MM.1S (cell line): ENCODE data around the gene C14orf132.
"Not testable (repeated sequence)": the region's sequence is repeated elsewhere in the genome, so short reads cannot be mapped to it uniquely, and the experiment has no call there.

Source experiments
- DNase-seq: peaks from one replicate; pipeline ENCODE4 v3.0.0-alpha.2; 2015
- H2AFZ ChIP-seq: fragments of 300-600 bp; sonication (generic); 2 replicates; pipeline ENCODE4 v1.6.0; 2016; ENCODE audit warnings: antibody characterized with exemption, low read length
- H3F3A ChIP-seq: fragments of 300-600 bp; sonication (generic); 2 replicates; pipeline ENCODE4 v1.6.1; 2016; ENCODE audit warnings: mild to moderate bottlenecking, antibody characterized with exemption, low read length, moderate library complexity, mixed read lengths; ENCODE audit not compliant: insufficient read depth
- H3K27ac ChIP-seq: fragments of 300-600 bp; sonication (generic); 2 replicates; pipeline ENCODE4 v1.5.1; 2016; ENCODE audit warnings: mild to moderate bottlenecking, low read length
- H3K27me3 ChIP-seq: fragments of 300-600 bp; sonication (generic); replicated peaks from 2 replicates; pipeline ENCODE4 v1.6.0; 2016; ENCODE audit warnings: low read length; ENCODE audit not compliant: insufficient read depth
- H3K36me3 ChIP-seq: fragments of 300-600 bp; sonication (generic); replicated peaks from 2 replicates; pipeline ENCODE4 v1.6.1; 2016; ENCODE audit warnings: mild to moderate bottlenecking, low read length, mixed read lengths; ENCODE audit not compliant: insufficient read depth
- H3K4me1 ChIP-seq: fragments of 300-600 bp; sonication (generic); 2 replicates; pipeline ENCODE4 v1.6.1; 2016; ENCODE audit warnings: low read length, mixed read lengths
- H3K4me2 ChIP-seq: fragments of 300-600 bp; sonication (generic); 2 replicates; pipeline ENCODE4 v1.6.0; 2016; ENCODE audit warnings: low read depth, low read length
- H3K4me3 ChIP-seq: fragments of 300-600 bp; sonication (generic); 2 replicates; pipeline ENCODE4 v1.5.1; 2016; ENCODE audit warnings: low read length, mixed read lengths
- H3K79me2 ChIP-seq: fragments of 300-600 bp; sonication (generic); 2 replicates; pipeline ENCODE4 v1.6.1; 2016; ENCODE audit warnings: mixed run types, low read length, mixed read lengths
- H3K9ac ChIP-seq: fragments of 300-600 bp; sonication (generic); 2 replicates; pipeline ENCODE4 v1.6.1; 2016; ENCODE audit warnings: low read length, mixed read lengths
- H3K9me2 ChIP-seq: fragments of 300-600 bp; sonication (generic); replicated peaks from 2 replicates; pipeline ENCODE4 v1.6.1; 2016; ENCODE audit warnings: mild to moderate bottlenecking, low read length, mixed read lengths; ENCODE audit not compliant: insufficient read depth
- H3K9me3 ChIP-seq: fragments of 300-600 bp; sonication (generic); replicated peaks from 2 replicates; pipeline ENCODE4 v1.6.1; 2016; ENCODE audit warnings: mild to moderate bottlenecking, low read length, mixed read lengths; ENCODE audit not compliant: insufficient read depth
- H4K20me1 ChIP-seq: fragments of 300-600 bp; sonication (generic); 2 replicates; pipeline ENCODE4 v1.6.1; 2016; ENCODE audit warnings: mild to moderate bottlenecking, low read length, moderate library complexity, mixed read lengths; ENCODE audit not compliant: insufficient read depth
- EZH2 ChIP-seq: fragments of 300-600 bp; sonication (generic); optimal IDR thresholded peaks from 2 replicates; pipeline ENCODE3; 2017; ENCODE audit warnings: low read depth, mild to moderate bottlenecking, antibody characterized with exemption, low read length, mixed read lengths
- EZH2phosphoT487 ChIP-seq: fragments of 300-600 bp; sonication (generic); IDR thresholded peaks from 2 replicates; pipeline ENCODE4 v1.6.1; 2018; ENCODE audit warnings: antibody characterized with exemption, low read length
- TF ChIP-seq, protein P1 (sequence below): fragments of 300-600 bp; sonication (generic); IDR thresholded peaks from 2 replicates; pipeline ENCODE4 v1.5.1; 2016; ENCODE audit warnings: antibody characterized with exemption, low read length, mixed read lengths

The C14orf132 gene

DNA sequence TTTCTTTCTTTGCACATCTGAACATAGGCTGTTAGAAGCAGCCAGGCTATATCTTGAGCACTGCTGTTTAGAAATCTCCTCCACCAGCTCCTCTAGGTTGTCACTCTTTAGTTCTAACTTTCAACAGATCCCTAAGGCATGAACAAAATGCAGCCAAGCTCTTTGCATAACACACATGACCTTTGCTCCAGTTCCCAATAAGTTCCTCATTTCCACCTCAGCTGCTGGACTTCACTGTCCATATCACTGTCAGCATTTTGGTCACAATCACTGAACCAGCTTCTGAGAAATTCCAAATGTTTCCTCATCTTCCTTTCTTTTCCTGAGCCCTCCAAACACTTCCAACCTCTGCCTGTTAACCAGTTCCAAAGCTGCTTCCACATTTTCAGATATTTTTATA is 27.6 kb upstream of the C14orf132 start:
- Histone ChIP-seq H3K4me1 (no peaks in the 10 kb centered on the region), H3K27me3 (no peaks in the 10 kb centered on the region), H3F3A (no peaks in the 10 kb centered on the region), H2AFZ (no peak overlapping the region), H3K79me2 (no peaks in the 10 kb centered on the region), H3K9ac (no peak overlapping the region), H3K9me2 (no peaks in the 10 kb centered on the region), H3K9me3 (no peaks in the 10 kb centered on the region), H3K4me3 (no peak overlapping the region), H4K20me1 (no peaks in the 10 kb centered on the region), H3K27ac (no peak overlapping the region), H3K36me3 (no peaks in the 10 kb centered on the region), H3K4me2 (no peak overlapping the region)
- DNase-seq: no peak
- TF ChIP-seq, protein P1, sequence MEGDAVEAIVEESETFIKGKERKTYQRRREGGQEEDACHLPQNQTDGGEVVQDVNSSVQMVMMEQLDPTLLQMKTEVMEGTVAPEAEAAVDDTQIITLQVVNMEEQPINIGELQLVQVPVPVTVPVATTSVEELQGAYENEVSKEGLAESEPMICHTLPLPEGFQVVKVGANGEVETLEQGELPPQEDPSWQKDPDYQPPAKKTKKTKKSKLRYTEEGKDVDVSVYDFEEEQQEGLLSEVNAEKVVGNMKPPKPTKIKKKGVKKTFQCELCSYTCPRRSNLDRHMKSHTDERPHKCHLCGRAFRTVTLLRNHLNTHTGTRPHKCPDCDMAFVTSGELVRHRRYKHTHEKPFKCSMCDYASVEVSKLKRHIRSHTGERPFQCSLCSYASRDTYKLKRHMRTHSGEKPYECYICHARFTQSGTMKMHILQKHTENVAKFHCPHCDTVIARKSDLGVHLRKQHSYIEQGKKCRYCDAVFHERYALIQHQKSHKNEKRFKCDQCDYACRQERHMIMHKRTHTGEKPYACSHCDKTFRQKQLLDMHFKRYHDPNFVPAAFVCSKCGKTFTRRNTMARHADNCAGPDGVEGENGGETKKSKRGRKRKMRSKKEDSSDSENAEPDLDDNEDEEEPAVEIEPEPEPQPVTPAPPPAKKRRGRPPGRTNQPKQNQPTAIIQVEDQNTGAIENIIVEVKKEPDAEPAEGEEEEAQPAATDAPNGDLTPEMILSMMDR: no peak
- no peak for TF ChIP-seq EZH2
- TF ChIP-seq EZH2phosphoT487: no peak

DNA sequence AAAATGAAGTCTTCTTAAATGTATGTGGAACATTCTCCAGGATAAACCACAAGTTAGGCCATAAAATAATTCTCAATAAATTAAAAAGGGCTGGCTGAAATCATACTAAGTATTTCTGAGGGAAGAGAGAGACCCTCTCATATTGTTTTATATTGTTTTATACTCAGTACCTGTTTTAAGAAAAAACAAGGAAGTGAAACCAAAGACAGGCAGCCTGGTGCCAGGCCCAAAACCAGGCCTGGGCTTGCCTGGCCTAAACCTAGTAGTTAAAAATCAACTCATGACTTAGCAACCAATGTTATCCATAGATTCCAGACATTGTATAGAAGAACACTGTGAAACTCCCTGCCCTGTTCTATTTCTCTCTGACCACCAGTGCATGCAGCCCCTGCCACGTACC is 26.4 kb upstream of the C14orf132 start:
- H3K9ac ChIP-seq, H3K36me3 ChIP-seq, H3K9me3 ChIP-seq, H2AFZ ChIP-seq, H3K4me1 ChIP-seq, DNase-seq, H4K20me1 ChIP-seq, H3K4me2 ChIP-seq, H3K27me3 ChIP-seq, H3K9me2 ChIP-seq, H3K4me3 ChIP-seq, H3F3A ChIP-seq, H3K27ac ChIP-seq, H3K79me2 ChIP-seq: not testable (repeated sequence)

DNA sequence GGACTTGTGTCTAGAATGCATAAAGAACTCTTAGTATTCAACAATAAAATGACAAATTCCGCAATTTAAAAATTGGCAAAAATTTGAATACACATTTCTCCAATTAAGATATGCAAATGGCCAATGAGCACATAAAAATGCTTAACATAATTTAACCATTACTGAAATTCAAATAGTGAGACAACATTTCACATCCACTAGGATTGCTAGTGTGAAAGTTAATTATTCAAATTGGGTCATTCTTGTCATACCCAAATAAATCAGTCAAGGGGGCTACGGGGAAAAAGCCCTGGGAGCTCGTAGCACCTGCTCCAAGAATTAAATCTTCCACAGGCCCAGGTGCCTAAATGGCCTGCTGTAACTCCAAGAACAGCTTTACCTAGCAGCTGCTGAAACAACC is 25.0 kb upstream of the C14orf132 start:
- DNase-seq: no peak
- no peak overlapping the region for H3K4me2 ChIP-seq
- no peaks in the 10 kb centered on the region for H3K4me1 ChIP-seq
- H3K4me3 ChIP-seq: no peak overlapping the region
- TF ChIP-seq EZH2phosphoT487 (no peak), EZH2 (no peak)
- TF ChIP-seq, protein P1: no peak
- H2AFZ ChIP-seq: no peak overlapping the region
- no peaks in the 10 kb centered on the region for H4K20me1 ChIP-seq
- no peak overlapping the region for H3K9ac ChIP-seq
- no peak overlapping the region for H3K27ac ChIP-seq
- no peaks in the 10 kb centered on the region for H3K9me3 ChIP-seq
- no peaks in the 10 kb centered on the region for H3K79me2 ChIP-seq
- no peaks in the 10 kb centered on the region for H3K36me3 ChIP-seq
- no peaks in the 10 kb centered on the region for H3F3A ChIP-seq
- H3K9me2 ChIP-seq: no peaks in the 10 kb centered on the region
- no peaks in the 10 kb centered on the region for H3K27me3 ChIP-seq

DNA sequence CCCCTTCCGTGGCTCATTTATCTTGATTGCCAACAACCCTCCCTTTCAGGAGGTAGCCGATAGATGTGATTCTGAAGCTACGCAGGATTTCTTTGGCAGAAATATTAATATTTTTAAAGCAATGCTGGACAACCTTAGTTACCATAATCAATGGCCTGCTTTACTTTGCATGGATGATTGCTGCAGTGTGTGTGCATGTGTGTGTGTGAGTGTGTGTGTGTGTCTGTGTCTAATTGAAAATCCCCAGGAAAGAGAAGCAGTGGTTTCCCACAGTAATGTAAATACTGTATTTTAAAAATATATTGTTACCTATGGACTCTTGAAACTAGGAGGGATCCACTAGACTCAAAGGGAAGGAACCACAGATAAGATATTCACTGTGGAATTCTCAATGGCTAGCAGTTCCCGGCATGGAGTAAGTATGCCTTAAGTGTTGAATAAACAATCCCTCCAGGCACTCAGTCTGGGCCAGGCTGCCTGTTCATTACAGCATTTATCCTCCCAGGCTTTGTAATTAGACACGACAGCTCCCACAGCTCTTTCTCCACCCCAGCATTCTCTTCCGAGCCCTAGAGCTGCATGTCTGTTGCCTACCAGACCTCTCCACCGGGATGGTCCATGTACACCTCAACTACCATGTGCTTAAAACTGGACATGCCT is 22.5 kb upstream of the C14orf132 start:
- Histone ChIP-seq H4K20me1 (no peaks in the 10 kb centered on the region), H2AFZ (no peak overlapping the region), H3F3A (no peaks in the 10 kb centered on the region), H3K4me2 (no peak overlapping the region), H3K9me2 (no peaks in the 10 kb centered on the region), H3K27ac (no peak overlapping the region), H3K9me3 (no peaks in the 10 kb centered on the region), H3K27me3 (no peaks in the 10 kb centered on the region), H3K4me3 (no peak overlapping the region), H3K4me1 (no peaks in the 10 kb centered on the region), H3K9ac (no peak overlapping the region), H3K36me3 (no peaks in the 10 kb centered on the region), H3K79me2 (no peaks in the 10 kb centered on the region)
- DNase-seq: no peak
- no peak for TF ChIP-seq EZH2
- no peak for TF ChIP-seq EZH2phosphoT487
- TF ChIP-seq, protein P1: no peak
